Stimulated activated CD4-positive, alpha-beta T cell treated with anti-CD3 and anti-CD28 coated beads, TNF-alpha, amount 100 ng/mL, for 24 hours (primary cell): Measurements from ENCODE around the gene LRCH4.
A peak's percentile ranks its signal among the peaks of the same experiment; 100 is the strongest.
"Not testable (repeated sequence)": the region's sequence is repeated elsewhere in the genome, so short reads cannot be mapped to it uniquely, and the experiment has no call there.

Experiments
- DNase-seq, 3 experiments: peaks; one replicate each; pipeline ENCODE4 v3.0.0-alpha.2; 2020; ENCODE audit warnings: low read depth in 3 of 3

Gene LRCH4

DNA sequence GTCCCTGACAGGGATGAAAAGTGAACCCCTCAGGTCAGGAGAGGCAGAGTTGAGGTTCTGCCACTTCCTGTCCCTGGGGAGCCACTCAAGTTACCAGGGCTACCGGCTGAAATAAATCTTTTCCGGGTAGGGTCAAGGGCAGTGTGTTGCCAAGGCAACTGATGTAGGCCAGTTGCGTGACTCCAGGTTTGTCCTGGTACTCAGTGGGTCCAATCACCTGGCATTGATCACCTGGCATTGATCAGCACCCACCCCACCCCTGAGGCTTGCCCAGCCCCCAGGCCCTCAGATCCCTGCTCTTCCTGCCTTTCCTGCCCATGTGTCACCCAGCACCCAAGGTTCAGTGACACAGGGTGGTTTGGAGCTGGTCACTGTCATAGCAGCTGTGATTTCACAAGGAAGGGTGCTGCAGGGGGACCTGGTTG lies 18.2 kb downstream of the LRCH4 start:
- DNase-seq, result no peak

DNA sequence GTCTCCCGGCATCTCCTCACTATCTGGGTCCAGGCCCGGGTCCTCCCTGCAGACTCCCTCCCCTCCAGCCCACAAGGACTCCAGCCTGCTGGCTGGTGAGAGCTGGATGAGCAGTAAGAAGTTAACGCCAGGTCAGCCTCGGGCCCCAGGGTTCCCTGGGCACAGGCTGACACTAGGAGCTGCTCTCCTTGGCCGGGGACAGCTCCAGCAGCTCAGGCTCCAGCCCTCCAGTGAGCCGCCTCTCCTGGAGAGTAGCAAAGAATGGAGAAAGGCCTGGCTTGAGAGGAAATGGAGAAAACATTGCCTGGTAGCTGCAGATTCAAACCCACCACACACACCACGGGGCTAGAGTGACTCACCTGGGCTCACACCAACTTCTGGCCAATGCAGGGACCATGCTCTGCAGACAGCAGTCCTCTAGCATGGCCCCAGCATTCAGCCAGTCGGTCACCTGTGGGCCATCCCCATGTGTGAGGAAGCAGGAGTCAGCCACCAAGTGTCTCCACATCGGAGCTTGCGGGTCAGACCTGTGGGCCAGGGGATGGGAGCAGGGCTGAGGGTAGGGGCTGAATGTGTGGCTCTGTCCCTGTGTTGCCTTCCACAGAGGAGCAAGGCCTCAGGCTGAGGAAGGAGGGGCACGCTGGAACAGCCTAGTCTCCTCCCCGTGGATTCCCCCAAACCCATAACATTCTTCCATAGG lies 18.7 kb downstream of the LRCH4 start:
- no peak for DNase-seq

GRCh38 chr7:100566018-100566531 lies 19.9 kb downstream of the LRCH4 start:
- DNase-seq, result no peak

GRCh38 chr7:100565133-100565571 lies 20.8 kb downstream of the LRCH4 start:
- no peak for DNase-seq

DNA sequence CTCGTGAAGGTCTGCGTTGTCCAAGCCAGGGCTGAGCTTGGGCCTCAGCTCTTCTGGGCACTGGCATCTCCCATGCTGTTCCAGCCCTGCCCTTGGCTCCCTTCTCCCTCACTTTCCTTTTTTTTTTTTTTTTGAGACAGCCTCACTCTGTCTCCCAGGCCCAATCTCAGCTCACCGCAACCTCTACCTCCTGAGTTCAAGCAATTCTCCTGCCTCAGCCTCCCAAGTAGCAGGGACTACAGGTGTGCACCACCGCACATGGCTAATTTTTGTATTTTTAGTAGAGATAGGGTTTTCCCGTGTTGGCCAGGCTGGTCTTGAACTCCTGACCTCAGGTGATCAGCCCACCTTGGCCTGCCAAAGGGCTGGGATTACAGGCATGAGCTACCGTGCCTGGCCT lies 21.5 kb downstream of the LRCH4 start:
- DNase-seq, result not testable (repeated sequence)

GRCh38 chr7:100563809-100564400 lies 22.0 kb downstream of the LRCH4 start:
- DNase-seq, result peak; percentile 71 to 82 (median 76)

GRCh38 chr7:100563100-100563564 lies 22.8 kb downstream of the LRCH4 start:
- DNase-seq, result no peak

- DNase-seq, result no peak
These were observed 23.5 kb downstream of the LRCH4 start for GRCh38 chr7:100562195-100563099.

- no peak for DNase-seq
These were observed 24.3 kb downstream of the LRCH4 start for GRCh38 chr7:100561491-100562194.

DNA sequence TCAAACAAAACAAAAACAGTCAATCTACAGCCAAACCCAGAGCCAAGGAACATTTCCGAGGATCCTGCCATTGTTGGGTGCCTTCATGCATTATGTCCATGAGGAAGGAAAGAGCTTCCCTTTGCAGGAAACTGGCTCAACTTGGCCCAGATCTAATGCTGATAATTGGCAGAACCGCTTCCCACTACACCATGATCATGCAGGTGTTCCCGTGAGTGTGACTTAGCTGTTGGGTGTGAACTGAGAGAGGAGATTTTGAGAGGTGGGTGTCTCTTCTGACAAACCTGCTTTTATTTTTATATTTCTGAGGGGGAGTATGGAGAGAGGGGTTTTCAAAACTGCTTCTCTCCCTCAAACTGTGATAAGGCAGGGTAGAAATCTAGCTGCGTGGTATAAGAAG lies 26.8 kb downstream of the LRCH4 start:
- no peak for DNase-seq

- no peak for DNase-seq
These were observed 29.4 kb downstream of the LRCH4 start for GRCh38 chr7:100556541-100556940.

GRCh38 chr7:100555701-100556100 lies 30.2 kb downstream of the LRCH4 start:
- DNase-seq, result no peak

- no peak for DNase-seq
These were observed 32.9 kb downstream of the LRCH4 start for GRCh38 chr7:100553032-100553431.

DNA sequence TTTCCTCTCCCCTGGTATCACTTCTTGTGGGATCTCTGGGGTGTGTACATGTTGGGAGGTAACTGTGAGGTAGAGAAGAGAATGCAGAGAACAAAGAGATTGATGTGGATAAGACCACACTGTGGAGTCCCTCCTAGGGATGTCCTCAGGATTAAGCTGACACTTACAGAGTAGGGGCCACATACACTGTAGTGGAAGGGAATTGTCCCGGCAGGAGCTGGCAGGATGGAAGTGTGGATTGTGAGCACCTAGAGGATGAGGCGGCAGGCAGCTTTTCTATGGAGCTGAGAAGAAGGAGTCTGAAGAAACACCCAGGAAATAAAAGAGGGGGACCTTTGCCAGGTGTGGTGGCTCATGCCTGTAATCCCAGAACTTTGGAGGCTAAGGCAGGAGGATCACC lies 33.4 kb downstream of the LRCH4 start:
- DNase-seq, result no peak

- not testable (repeated sequence) for DNase-seq
These were observed 37.5 kb downstream of the LRCH4 start for GRCh38 chr7:100548446-100548845.

DNA sequence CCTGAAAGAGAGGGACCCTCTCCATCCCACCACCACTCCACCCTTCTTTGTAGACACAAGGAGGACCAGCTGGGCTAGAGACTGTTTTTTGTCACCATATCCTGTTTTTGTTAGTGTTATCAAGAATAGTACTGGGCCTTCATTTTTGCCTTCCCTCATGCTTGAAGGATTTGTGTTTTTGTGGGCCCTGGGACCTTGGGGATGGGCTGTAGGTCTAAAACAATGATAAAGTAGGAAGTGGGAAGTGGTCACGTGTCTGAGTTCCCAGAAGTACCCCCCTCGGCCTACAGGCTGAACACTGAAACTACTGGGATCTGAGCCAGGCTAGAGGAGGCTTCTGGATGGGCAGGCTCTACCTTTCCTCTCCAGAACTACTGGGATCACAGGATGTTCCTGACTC lies 38.1 kb downstream of the LRCH4 start:
- DNase-seq, result no peak

GRCh38 chr7:100546926-100547800 lies 38.8 kb downstream of the LRCH4 start:
- DNase-seq, result no peak

GRCh38 chr7:100546129-100546925 lies 39.6 kb downstream of the LRCH4 start:
- DNase-seq, result no peak

DNA sequence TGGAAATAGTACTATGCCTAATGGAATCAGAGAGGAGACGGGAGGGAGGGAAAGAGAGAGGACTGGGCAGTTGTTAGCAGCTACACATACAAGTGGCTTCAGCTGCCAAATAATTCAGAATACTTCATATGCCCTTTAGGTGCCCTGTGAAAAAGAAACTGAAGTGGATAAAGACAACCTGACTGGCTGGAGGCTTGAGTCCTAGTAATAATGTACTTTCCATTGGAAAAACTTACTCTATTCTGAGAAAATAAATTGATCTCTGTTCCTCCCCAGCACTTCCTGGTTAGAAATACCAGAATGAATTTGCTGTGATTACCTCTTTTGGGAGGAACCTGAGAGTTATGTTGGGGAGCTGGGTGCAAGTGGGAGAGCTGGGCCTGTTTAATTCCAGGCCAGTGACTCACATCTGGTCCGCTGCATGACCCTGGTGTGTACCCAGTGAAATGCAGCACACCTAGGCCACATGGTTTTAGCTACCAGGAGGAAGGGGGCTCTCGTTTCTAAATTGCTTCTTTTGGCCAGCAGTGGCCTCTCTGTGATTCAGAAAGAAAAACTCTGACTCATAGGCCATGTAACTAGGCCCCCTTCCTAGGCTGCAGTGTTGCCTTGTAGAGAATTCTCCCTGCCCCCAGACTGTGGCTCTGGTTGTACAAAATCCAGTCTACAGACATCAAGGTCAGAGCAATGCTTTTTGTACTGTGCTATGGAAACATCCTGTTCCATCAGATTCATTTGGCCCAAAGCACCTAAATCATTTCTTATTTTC lies 40.4 kb downstream of the LRCH4 start:
- DNase-seq, result peak in 2 of 3 experiments; percentile 26 to 66
